GM13976 (cell line): ENCODE results near the gene UBE2G2.

Experiments
- DNase-seq: peaks from one replicate; pipeline ENCODE4 v3.0.0; 2012; ENCODE audit warnings: low spot score
- in situ Hi-C: fragments of 300-500 bp; cut with MboI; formaldehyde crosslinking; loops from one replicate; pipeline ENCODE4 v1.12.0; 2022; ENCODE audit warnings: low sequenced_read_pairs, mixed read lengths, inconsistent platforms; ENCODE audit not compliant: unreplicated experiment
- TF ChIP-seq, protein P1 (sequence below): IDR thresholded peaks from 2 replicates; pipeline ENCODE4 v1.5.1; 2012; ENCODE audit warnings: borderline replicate concordance, mild to moderate bottlenecking; ENCODE audit not compliant: insufficient read depth; ENCODE audit errors: extremely low read depth, missing control alignments, control extremely low read depth

Gene UBE2G2

DNA sequence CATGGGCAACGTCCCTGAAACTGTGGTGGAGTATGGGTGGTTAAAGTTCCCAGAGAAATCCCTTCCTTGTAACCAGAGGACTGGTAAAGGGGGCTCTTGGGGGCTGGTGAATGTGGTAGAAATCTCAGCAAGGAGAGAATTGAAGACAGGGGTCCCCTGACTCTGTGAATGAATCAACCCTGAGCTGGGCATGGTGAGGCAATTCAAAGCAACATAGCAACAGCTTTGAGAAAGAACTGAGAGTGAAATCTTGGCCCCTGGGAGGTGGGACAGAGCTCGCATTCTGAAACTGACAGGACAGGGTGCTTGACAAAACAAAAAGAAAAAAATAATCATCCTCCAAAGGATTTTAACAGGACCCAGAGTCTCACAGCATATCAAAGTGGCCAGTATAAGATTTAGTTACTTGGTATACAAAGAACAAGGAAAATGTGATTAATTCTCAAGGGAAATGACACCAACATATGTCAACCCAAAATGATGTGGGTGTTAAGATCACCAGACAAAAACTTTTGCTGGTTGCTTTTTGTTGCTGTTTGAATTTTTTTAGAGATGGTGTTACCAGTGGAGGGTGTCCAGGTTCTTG is 28.0 kb upstream of the UBE2G2 start:
- DNase-seq: no peak
- TF ChIP-seq, protein P1, sequence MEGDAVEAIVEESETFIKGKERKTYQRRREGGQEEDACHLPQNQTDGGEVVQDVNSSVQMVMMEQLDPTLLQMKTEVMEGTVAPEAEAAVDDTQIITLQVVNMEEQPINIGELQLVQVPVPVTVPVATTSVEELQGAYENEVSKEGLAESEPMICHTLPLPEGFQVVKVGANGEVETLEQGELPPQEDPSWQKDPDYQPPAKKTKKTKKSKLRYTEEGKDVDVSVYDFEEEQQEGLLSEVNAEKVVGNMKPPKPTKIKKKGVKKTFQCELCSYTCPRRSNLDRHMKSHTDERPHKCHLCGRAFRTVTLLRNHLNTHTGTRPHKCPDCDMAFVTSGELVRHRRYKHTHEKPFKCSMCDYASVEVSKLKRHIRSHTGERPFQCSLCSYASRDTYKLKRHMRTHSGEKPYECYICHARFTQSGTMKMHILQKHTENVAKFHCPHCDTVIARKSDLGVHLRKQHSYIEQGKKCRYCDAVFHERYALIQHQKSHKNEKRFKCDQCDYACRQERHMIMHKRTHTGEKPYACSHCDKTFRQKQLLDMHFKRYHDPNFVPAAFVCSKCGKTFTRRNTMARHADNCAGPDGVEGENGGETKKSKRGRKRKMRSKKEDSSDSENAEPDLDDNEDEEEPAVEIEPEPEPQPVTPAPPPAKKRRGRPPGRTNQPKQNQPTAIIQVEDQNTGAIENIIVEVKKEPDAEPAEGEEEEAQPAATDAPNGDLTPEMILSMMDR: no peak
- in situ Hi-C loops: no loop called here

DNA sequence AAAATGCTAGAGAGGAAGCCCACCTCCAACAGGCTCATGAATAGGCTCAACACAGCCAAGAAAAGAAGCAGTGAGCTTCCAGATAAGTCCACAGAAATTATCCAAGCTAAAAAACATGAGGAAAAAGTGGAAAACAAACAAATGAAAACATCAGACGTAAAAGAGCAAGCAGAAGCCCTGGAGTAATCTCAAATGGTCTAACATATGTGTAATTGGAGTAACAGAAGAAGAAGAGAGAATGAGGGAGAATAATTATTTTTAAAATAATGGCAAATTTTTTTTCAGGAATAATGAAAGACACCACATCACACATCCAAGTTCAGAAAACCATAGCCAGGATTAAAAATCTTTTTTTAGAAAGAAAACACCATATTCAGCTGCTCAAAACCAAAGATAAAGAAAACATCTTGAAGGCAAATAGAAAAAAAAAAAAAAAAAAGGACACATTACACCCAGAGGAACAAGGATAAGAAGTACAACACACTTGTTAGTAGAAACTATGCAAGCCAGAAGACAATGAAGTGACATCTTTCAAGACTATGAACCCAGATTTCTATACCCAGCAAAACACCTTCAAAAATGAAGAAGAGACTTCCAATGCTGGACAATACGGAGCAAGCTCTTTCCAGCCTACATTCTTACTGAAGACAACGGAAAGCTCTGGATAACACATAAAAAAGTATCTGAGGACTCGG is 26.9 kb upstream of the UBE2G2 start:
- TF ChIP-seq, protein P1: no peak
- no peak for DNase-seq
- in situ Hi-C loops: no loop called here

DNA sequence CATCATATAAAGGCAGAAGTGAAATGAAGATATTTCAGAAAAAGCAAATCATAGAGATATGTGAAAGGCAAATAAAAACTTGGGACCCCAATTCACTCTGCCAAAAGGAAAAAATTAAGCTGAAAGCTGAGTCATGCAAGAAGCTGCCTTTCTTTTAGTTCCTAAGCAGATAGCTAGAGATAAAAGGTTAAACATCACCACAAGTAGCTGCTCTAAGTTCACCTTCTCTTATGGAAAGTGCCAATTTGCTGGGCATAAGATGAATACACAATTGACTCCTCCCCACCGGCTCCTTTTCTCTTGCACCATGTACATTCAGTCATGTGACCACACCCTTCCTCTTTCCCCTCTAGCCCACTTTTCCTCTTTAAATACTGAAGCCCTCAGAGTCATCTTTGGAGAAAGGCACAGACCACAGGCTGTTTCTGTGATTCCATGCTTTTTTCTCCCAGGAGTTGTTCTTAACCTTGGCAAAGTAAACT is 21.6 kb upstream of the UBE2G2 start:
- in situ Hi-C loops: no loop called here
- DNase-seq: no peak
- TF ChIP-seq, protein P1: no peak

DNA sequence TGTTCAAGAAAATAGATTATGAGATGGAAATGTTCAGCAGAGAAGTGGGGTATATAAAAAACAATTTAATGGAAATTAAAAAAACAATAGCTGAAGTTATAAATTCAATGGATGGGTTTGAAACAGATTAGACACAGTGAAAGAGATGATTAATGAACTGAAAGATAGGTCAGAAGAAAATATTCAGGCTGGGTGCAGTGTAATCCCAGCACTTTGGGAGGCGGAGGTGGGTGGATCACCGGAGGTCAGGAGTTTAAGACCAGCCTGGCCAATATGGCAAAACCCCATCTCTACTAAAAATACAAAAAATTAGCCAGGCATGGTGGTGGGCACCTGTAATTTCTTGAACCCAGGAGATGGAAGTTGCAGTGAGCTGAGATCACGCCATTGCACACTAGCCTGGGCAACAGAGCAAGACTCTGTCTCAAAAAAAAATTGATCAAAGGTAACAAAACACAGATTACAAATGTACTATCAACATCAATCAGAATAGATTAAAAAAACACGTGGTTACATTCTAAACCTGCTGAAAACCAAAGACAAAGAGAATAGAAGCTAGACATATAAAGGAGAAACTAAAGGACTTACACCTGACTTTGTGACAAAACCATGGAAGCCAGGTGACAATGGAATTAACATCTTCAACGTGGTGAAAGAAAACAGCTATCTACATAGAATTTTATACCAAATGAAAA is 21.0 kb upstream of the UBE2G2 start:
- TF ChIP-seq, protein P1: no peak
- DNase-seq: no peak
- in situ Hi-C loops: no loop called here

DNA sequence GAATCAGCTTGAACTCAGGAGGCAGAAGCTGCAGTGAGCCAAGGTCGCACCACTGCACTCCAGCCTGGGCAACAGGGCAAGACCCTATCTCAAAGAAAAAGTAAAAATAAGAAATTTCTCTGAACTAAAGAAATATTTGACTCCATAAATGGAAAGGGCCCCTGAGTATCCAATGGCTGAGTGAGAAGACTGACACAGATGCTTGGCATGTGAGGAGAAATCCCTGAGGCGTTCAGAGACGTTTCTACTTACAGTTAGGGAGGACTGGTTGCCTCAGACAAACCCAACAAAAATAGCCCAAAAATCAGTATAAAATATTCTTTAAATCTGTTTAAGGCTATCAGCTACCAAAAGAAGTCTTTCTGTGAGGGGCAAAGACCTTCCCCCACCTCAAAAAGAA is 19.2 kb upstream of the UBE2G2 start:
- TF ChIP-seq, protein P1: no peak
- in situ Hi-C loops: no loop called here

DNA sequence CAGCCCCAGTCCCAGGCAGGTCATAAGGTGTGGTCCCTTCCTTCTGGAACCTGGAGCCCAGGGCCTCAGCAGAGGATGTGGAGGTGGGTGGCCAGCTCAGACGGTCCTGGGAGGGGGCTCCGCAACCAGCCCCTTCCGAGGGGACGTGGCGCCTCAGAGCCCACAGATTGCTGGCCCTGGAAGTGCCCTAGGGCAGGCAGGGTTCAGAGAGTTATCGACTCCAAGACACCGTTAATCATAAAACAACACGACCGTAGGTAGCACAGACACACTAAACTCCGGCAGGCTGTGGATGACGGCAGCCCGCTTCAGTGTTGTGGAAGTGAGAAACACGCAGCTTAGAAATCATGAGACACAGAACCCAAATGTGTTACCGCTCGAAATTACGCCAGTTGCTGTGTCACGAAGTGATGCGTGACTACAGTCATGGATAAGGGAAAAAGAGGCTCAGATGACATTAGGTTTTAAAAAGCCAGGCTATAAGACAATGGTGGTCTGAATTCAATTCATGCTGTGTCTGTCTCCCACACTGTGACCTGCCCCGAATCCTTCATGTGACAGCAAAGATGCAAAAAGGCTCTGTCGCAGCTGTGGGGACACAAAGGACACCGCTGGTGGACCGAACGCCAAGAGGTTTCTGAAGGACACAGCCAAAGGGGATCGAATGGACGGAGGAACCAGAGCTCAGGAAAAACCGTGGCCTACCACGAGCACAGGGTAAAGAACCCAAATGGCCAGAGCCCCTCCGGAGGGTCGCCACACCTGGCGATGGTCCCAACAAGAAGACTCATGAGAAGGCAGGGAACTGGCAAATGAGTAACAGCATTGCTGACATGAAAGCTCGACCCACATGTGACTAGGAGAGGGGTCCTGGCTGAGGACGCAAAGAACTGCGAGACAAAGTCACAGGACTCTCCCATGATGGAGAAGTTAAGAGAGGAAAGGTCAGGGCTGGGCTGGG is 17.9 kb upstream of the UBE2G2 start:
- TF ChIP-seq, protein P1: no peak
- in situ Hi-C loops: no loop called here
- DNase-seq: no peak

More for the DNA sequence above, 19.2 kb upstream of the UBE2G2 start:
- no peak for DNase-seq
